RWPE2 (cell line): ENCODE data around the gene DPF3.
A peak's percentile ranks its signal among the peaks of the same experiment; 100 is the strongest.

Source experiments
- ATAC-seq: fragments of 200-7000 bp; cut with Tn5 transposase; 3 replicates; pipeline ENCODE4 v1.9.1; 2021; ENCODE audit warnings: low read depth
- DNase-seq: peaks from one replicate; pipeline ENCODE4 v3.0.0-alpha.2; 2020; ENCODE audit warnings: low spot score
- H3K27ac ChIP-seq: fragments of 450-650 bp; 2 replicates; pipeline ENCODE4 v1.5.1; 2017; ENCODE audit warnings: mild to moderate bottlenecking; ENCODE audit not compliant: poor library complexity, severe bottlenecking
- H3K27me3 ChIP-seq: fragments of 250-450 bp; sonication (Bioruptor Pico); 2 replicates; pipeline ENCODE4 v1.5.1; 2021; ENCODE audit warnings: mild to moderate bottlenecking, moderate library complexity; ENCODE audit not compliant: insufficient read depth, poor library complexity, severe bottlenecking
- H3K36me3 ChIP-seq: fragments of 250-450 bp; sonication (Bioruptor Pico); 2 replicates; pipeline ENCODE4 v1.5.1; 2020; ENCODE audit warnings: low read depth, mild to moderate bottlenecking, moderate library complexity
- H3K4me1 ChIP-seq: fragments of 250-450 bp; sonication (Bioruptor Pico); 2 replicates; pipeline ENCODE4 v1.5.1; 2021; ENCODE audit warnings: mild to moderate bottlenecking, moderate library complexity; ENCODE audit not compliant: insufficient read depth, poor library complexity, severe bottlenecking
- H3K4me3 ChIP-seq: fragments of 250-450 bp; sonication (Bioruptor Pico); 2 replicates; pipeline ENCODE4 v1.5.1; 2021; ENCODE audit warnings: mild to moderate bottlenecking, moderate library complexity; ENCODE audit not compliant: severe bottlenecking
- H3K9me3 ChIP-seq: fragments of 250-450 bp; sonication (Bioruptor Pico); 2 replicates; pipeline ENCODE4 v1.5.1; 2021; ENCODE audit warnings: mild to moderate bottlenecking, moderate library complexity; ENCODE audit not compliant: severe bottlenecking
- CTCF ChIP-seq: fragments of 450-650 bp; IDR thresholded peaks from one replicate; pipeline ENCODE4 v1.5.1; 2017; ENCODE audit warnings: mild to moderate bottlenecking, moderate library complexity; ENCODE audit not compliant: poor library complexity, severe bottlenecking

The DPF3 gene

DNA sequence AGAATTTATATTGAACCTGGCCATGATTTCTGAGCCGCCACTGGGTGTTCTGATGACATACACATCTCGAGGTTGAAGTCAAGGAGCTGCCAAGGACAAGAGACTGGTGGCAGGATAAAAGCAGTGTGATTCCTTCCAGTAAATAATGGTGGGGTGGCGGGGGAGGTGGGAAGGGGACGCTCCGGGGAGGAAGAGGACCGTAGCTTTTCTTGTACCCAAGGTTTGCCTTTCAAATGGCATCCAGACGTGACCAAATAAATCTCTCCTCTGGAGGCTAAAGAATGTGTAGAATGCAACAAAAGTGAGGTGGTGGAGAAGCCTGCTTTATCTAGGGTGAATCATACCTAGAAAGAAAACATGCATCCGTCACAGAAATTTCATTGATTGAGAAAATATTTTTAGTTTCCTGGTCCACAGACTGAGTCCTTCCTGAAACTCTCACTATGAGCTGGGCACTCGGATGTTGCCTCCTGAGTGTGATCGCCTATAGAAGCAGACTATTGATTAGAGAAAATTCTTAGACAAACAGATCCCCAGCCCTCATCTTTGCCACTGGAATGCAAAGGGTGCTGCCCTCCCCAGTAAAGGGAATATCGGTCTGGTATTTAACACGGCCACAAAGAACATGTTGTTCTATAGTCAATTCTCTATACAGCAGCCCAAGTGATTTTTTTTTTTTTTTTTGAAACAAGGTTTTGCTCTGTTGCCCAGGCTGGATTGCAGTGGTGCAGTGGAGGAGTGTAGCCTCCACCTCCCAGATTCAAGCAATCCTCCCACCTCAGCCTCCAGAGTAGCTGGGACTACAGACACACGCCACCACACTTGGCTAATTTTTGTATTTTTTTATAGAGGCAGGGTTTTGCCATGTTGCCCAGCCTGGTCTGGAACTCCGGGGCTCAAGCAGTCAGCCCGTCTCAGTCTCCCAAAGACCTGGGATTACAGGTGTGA is 112.1 kb downstream of the DPF3 start:
- peak overlapping the region; percentile 39 for H3K27ac ChIP-seq
- H3K27me3 ChIP-seq = no peaks in the 10 kb centered on the region
- TF ChIP-seq CTCF = no peak
- H3K36me3 ChIP-seq = no peaks in the 10 kb centered on the region
- no peak for DNase-seq
- ATAC-seq = peak; percentile 87
- H3K9me3 ChIP-seq = no peaks in the 10 kb centered on the region
- no peak overlapping the region for H3K4me3 ChIP-seq
- H3K4me1 ChIP-seq = peaks cover 12% of the 10 kb centered on the region

- Histone ChIP-seq H3K4me1 (peaks cover 12% of the 10 kb centered on the region), H3K4me3 (no peak overlapping the region), H3K9me3 (no peaks in the 10 kb centered on the region), H3K27me3 (no peaks in the 10 kb centered on the region), H3K27ac (no peak overlapping the region), H3K36me3 (no peaks in the 10 kb centered on the region)
- no peak for DNase-seq
- TF ChIP-seq CTCF = no peak
- ATAC-seq = no peak
These were observed 113.2 kb downstream of the DPF3 start for GRCh38 chr14:72780751-72781150.

DNA sequence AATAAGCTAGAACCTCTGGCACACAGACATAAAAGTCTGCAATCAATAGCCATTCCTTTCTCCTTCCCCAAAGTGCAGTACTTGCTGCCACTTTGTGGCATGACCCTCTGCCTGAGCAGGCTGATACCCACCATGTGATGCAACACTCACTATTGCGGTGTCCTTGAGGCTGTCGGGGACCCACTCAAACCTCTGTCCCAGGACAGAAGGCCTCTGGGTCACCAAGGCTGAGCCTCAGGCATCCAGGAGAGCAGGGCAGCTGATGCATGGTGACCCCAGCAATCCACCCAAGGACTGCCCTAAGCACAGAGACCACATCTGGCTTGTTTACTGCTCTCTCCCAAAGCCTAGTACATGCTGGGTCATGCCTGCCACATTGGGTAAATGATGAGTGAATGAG is 114.2 kb downstream of the DPF3 start:
- no peak for TF ChIP-seq CTCF
- Histone ChIP-seq H3K27me3 (no peaks in the 10 kb centered on the region), H3K9me3 (no peaks in the 10 kb centered on the region), H3K27ac (no peak overlapping the region), H3K36me3 (no peaks in the 10 kb centered on the region), H3K4me3 (no peak overlapping the region), H3K4me1 (peaks cover 12% of the 10 kb centered on the region)
- ATAC-seq (no peak), DNase-seq (no peak)

DNA sequence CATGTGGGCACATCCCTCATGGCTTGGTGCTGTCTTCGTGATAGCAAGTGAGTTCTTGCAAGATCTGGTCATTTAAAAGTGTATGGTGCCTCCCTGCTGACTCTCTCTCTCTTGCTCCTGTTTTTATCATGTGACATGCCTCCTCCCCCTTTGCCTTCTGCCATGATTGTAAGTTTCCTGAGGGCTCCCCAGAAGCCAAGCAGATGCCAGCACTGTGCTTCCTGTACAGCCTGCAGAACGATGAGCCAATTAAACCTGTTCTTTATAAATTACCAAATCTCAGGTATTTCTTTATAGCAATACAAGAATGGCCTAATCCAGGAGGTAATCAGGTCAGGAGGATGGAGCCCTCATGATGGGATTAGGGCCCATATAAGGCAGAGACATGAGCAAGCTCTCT is 116.3 kb downstream of the DPF3 start:
- DNase-seq = no peak
- H3K4me3 ChIP-seq = no peak overlapping the region
- no peaks in the 10 kb centered on the region for H3K27me3 ChIP-seq
- peaks cover 12% of the 10 kb centered on the region for H3K4me1 ChIP-seq
- H3K27ac ChIP-seq = no peak overlapping the region
- H3K36me3 ChIP-seq = no peaks in the 10 kb centered on the region
- no peaks in the 10 kb centered on the region for H3K9me3 ChIP-seq
- ATAC-seq = no peak
- TF ChIP-seq CTCF = no peak

GRCh38 chr14:72776701-72777261 is 117.1 kb downstream of the DPF3 start:
- Histone ChIP-seq H3K27me3 (no peaks in the 10 kb centered on the region), H3K4me3 (no peak overlapping the region), H3K27ac (no peak overlapping the region), H3K9me3 (no peaks in the 10 kb centered on the region), H3K4me1 (peaks cover 7% of the 10 kb centered on the region), H3K36me3 (no peaks in the 10 kb centered on the region)
- ATAC-seq (no peak), DNase-seq (no peak)
- no peak for TF ChIP-seq CTCF
